8988T (cell line): Measurements from ENCODE around the gene NRG3.
"Not testable (repeated sequence)": the region's sequence is repeated elsewhere in the genome, so short reads cannot be mapped to it uniquely, and the experiment has no call there.

Experiments used
- DNase-seq: peaks from one replicate; pipeline ENCODE4 v3.0.0; 2011

Gene NRG3

DNA sequence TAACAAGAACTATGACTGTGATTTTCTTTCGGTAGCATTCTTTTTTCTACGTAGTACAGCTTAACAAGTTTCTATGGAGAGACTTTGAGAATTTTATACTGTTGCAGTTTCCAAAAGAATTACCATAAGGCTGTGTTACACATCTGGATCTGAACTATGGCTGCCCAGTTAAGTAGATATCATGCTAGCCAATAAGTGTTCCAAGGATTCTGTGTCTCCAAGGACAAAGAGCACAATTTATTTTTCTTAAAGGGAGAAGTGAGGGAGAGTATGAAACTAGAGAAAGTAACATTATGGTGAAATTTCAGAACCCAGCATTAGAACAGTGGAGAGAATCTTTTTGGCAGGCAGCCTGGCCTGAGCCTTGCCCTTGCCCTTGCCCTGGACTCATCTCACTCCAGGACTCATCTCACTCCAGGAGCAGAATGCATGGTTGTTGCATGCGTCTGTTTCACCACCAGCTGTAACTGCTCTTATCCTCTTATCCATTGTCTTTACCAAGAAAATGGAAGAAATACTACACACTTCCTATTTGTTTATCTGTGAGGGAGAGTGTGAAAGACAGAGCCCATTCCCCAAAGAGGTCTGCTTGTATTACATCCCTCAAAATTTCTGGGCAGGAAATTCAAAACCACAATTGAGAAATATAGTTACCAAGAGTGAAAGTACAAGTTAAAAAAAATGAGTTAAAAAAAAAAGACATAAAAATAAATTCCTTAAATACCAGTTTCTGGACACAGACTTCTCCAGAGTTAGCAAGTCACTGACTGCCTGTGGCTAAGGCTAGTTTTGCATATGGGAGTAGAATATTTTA lies 1067.5 kb downstream of the NRG3 start:
- no peak for DNase-seq

DNA sequence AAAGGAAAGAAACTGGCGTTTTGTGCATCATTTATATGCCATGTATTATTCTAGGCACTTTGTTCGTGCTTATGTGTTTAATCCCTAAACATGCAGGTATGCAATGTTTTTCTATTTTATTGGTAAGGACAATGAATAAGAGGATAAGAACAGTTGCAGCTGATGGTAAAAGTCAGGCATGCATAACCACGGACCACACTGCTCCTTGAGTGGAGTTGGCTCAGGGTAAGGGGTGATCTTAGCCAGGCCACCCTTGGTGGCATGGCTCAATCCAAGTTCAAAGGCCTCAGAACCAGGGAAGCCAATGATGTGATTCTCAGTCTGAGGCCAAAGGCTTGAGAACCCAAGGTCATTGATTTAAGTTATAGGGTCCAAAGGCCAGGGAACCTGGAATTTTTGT lies 1068.1 kb downstream of the NRG3 start:
- no peak for DNase-seq

DNA sequence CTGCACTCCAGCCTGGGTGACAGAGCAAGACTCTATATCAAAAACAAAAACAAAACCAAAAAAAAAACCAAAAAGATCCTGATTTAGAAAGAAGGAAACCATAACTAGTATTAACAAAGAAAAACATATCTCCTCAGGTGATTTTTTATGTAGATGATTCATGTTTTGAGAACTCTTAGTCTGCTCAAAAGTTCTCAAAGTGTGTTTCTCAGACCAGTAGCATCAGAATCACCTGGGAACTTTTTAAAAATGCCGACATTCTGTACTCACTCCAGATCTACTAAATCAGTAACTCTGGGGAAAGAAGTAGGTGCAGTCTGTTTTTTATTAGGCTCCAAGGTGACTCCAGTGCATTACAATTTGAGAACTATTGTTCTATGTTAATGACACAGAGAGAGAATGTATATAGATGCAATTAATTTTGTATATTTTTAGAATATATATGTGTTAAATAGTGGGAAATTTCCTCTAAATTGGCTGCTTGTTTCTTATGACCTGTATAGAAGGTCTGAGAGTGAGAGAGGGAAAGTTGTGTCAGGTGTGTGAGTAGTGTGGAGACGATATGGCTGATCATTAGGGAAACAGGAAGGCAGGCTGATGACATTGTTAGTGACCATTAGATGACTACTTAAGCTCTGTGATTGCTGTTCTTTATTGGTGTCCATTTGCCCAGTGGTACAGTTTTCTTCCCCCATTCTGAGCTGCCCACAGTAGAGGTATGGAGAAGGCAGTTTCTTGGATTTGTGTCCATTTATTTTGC lies 1075.0 kb downstream of the NRG3 start:
- DNase-seq: no peak

DNA sequence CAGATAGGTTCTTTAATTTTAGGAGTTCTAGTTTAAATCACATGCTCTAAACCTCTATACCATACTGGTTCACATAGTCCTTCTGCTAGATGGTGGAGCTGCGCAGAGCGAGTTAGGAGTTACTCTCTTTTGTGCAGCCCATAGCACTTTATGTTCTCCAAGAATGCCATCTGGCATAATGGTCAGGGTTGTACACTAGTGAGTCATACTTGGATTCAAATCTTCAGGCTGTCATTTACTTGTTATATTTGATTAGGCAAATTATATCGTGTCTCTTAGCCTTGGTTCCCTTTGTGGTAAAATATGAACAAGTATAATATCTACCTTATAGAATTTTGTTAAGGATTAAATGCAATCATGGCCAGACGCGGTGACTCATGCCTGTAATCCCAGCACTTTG lies 1078.3 kb downstream of the NRG3 start:
- DNase-seq: no peak

DNA sequence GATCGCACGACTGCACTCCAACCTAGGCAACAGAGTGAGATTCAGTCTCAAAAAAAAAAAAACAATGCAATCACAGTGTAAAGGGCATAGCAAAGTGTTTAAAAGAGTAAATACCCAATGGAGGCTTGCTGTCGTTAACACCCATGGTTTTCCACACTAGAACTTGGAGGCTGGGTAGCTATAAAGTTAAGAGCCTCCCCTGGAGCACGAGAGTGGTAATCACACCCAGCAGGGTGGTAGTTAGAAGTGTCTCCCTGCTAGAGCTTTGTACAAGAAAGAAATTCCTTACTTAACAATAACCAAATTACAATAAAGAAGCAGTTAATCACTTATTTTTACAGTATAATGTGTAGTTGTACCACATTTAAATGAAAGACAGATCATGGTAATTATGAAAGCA lies 1078.9 kb downstream of the NRG3 start:
- no peak for DNase-seq

DNA sequence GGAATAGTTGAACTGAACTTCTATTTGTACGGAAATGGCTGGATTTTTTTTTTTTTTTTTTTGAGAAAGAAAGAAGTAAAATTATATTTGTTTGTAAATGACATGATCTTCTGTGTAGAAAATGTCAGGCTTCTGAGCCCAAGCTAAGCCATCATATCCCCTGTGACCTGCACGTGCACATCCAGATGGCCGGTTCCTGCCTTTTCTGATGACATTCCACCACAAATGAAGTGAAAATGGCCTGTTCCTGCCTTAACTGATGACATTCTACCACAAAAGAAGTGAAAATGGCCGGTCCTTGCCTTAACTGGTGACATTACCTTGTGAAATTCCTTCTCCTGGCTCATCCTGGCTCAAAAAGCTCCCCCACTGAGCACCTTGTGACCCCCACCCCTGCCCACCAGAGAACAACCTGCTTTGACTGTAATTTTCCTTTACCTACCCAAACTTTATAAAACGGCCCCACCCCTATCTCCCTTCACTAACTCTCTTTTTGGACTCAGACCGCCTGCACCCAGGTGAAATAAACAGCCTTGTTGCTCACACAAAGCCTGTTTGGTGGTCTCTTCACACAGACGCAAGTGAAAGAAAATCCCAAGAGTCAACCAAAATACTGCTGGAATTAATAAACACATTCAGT lies 1085.5 kb downstream of the NRG3 start:
- DNase-seq: not testable (repeated sequence)

DNA sequence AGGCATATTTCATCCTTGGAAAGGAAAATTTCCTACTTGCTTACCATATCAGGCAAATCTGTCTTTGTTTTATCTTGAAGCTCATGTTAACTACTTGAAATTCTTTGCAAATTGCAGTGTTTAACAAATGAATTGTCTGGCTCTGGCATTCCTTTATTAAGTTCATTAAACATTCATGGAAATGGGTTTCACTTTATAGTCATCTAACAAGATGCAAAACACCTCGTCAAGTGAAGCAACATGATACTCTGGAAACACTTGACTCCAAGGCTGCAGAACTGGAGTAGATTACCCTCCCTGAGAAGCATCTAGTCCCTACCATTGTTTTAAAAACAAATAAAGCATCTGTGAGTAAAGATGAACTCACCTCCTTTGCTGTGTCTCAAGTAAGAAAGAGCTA lies 1086.9 kb downstream of the NRG3 start:
- DNase-seq: no peak

DNA sequence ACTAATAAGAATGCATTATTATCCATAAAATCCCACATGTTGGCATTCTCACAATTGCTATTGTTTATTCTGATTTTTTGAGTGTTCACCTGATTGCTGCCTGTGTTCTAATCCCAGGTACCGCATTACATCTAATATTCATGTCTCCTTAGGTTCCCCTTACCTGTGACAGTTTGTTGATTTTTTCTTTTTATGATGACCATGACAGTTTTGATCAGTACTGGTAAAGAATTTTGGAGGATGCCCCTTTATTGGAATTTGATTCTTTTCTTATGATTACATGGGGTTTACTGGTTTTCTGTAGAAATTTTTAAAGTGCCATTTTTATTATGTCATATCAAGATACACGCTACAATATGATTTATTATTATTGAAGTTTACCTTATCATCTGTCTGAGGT lies 1091.1 kb downstream of the NRG3 start:
- no peak for DNase-seq

DNA sequence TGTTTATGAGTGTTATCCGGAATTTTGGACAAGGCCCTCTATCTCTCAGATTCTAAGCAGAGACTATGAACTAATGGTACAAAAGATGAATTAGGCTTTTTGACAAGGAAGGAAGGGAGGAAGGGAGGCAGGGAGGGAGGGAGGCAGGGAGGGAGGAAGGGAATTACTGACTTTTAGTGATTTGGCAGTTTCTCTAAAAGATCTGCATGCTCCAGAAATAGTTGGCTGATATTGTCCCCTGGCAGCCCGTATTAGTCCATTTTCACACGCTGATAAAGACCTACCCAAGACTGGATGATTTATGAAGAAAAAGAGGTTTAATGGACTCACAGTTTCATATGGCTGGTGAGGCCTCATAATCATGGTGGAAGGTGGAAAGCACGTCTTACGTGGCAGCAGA lies 1093.5 kb downstream of the NRG3 start:
- no peak for DNase-seq

DNA sequence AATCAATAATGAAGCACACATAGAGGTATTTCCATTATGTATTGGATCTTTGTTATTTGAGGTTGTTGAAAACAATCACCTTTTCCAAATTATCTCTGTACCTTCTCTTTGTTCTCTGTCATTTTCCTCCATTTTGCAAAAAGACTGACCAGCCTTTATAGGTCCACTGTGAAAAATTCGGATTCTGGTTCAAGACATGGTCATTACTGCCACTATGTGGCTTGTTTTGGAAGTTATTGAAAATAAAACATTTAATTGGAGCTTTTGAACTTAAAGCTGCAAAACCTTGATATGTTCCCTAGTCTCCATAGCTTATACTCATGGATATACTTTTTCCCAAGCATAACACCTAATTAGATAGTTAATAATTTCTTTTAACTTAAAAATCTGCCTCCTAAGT lies 1094.4 kb downstream of the NRG3 start:
- no peak for DNase-seq

DNA sequence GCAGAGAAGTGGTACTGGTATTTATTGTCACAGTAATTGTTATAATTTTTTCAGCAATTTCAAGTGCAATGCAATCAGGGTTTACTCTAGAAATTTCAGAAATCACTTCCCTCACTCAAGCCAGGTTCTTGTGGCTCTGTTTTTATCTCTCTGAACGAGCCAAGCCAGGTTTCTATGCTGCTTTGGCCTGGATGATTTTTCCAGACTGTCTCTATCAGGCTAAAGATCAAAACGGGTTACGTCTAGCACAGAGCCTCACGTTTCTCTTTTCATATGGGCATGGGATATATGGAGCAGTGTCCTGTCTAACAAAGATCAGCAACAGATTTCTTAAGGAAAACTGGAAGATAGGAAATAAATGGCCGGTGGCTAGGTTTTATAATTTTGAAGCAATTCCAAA lies 1105.3 kb downstream of the NRG3 start:
- DNase-seq: no peak

DNA sequence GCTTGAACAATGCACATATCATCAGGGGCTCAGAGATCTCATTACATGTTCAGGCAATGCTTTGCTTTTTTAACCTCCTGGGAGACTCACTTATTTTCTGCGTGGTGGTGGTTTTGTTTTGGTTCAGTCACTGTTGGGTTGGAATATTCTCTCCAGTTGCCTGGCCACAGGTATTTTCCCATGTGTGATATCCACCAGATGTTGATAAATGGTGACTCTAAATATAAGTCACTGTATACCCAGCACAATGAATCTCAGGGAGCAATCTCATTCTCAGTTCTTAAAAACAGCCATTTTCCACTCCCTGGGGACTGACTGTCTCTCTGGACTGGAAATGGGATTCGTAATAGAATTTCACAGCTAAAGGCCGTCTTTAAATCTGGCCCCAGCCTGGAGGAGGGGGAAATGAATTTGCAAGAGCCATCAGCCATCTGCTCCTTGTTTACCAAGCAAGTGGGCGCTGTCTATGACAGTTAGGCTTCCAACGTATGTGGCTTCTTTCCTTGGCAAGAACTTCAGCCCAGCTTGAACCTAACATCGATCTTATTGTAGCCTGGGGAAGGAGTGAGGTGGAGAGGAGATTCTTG lies 1106.2 kb downstream of the NRG3 start:
- no peak for DNase-seq

DNA sequence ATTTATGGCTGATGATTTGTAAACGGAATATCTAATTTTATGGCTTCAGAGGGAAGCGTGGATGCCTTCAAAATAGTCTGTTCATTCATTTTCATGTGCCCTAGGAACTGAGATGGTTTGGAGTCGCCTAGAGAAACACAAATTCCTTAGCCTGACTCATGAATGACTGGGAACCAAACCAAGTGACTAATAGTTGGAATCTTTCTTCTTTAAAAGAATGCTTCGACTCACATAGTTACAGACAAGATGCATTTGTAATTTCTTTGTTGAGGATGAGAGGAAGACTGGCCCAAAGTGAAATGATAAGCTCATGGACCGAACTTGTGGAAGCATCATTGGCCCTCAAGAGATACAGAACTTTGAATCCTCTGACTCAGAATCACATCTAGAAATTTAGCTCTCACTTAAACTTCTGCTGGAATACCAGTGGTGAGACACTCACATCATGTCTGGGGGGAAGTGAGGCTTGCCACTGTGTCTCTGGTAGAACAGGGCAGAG lies 1107.2 kb downstream of the NRG3 start:
- DNase-seq: peak; percentile 12

DNA sequence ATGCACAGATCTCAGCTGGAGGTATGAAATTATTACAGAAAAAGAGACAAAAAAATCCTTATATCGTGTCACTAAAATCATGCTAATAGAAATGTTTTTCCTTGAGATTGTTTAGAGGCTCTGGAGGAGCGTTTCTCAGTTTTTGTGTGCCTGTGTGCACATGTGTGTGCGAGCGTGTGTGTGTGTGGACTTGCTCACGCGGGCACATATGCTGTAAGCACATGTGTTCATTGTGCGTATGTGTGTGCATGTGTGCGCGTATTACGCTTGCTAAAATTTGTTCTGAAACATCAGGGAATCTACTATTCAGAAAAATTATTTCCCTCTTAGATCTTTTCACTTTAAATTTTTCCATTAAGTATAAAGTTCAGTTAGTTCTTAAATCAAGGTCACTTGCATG lies 1111.2 kb downstream of the NRG3 start:
- DNase-seq: no peak

DNA sequence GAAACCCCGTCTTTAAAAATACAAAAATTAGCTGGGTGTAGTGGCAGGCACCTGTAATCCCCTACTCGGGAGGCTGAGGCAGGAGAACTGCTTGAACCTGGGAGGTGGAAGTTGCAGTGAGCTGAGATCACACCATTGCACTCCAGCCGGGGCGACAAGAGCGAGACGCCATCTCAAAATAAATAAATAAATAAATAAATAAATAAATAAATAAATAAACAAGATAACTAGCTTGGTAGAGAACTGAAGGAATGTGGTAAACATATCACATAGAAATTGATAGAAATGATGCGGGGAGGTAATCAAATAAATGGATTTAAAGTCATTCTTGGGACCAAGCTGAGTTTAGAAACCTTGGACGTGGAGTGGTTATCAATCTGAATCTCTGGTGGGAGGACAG lies 1131.5 kb downstream of the NRG3 start:
- DNase-seq: not testable (repeated sequence)

DNA sequence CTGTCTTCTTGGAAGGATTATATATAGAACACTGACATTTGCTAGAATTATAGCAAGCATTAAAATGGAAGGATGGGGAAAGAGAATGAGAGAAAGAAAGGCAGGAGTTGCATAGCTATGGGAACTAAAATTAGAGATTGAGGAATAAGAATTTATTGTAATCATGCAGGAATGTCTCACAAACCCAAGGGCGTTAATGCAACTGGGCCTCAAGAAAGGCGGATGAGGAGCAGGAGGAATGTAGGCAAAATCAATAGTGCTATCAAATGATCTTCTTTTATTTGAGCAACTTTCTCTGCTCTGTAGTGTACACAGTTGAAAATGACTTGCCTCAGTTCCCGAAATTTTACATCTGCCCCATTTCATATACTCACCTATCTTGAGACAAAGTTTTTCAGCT lies 1132.5 kb downstream of the NRG3 start:
- DNase-seq: no peak

DNA sequence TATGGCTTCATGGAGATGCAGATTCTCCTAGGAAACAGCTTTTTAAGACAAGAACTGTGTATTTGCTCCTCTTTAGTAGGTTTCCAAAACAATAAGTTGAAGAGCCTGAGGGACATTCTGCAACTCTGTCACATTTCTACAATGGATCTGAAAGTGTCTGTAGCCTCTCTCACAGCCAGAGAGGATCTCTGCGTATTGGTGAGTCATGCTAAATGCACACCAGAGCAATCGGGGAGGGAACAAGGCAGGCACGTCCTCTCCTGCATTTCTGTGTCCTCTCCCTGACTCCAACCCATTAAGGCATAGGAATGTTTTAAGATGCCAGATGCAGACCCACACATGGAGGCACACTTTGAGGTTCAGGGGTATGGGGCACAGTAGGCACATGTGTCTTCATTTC lies 1137.9 kb downstream of the NRG3 start:
- no peak for DNase-seq

DNA sequence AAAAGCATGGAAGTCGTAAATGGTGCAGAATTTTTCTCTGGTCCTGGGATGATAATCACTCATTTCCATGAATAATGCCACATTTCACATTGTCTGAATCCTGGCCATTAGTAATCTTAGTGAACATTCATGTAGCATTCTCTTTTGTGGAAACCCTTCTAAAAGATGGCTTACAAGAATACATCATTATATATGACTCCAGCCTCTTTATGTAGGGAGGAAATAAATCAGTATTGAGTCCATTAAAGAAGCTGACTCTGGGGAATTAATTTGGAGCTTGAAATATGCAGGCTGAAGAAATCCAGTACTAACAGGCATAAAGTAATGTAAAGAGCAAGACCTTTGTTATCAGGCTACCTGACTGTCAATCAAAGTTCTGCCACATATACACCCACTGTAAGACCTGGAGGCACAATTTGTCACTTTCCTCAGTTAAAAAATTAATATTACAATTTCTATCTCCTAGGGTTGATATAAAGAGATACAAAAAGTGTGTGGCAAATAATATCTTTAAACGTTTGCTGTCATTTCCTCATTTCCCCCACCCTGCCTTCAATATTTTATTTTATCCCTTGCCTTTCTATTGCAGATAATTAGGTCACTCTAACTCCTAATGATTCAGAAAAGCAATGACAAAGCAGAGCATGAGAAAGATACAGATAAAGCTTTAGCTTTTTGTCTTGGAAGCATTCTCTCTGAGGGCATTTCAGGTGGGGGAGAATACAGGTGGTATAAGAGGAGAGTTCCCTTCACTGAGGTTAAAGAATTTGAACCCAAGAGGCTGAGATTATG lies 1142.3 kb downstream of the NRG3 start:
- no peak for DNase-seq

DNA sequence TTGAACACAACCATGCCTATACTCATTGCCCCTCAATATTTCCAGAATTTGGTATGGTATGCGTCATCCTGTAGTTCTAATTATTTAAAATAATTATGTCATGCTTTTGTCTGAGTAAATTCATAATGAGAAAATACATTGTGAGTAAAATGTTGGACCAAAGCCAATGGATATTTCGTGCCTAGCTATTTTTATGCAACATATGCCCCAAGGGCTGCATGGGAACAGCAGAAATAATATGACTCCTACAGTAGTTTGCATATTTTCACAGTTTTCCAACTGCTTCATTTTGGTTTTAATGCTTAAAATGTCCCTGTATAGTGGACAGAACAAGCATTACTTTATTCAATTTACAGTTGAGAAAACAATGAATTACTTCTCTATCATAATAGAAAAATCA lies 1148.7 kb downstream of the NRG3 start:
- no peak for DNase-seq
